ENCODE measurements around the gene DIP2C. TPM values are rescaled to one million over a fixed set of nuclear protein-coding genes. Genes with fewer than 3 reads are reported as not detected.
A peak's percentile ranks its signal among the peaks of the same experiment; 100 is the strongest.

The DIP2C gene
- total RNA-seq, 1 donor from 2014 or later: 3.6 TPM

- ATAC-seq: no peak
Observed at GRCh38 chr10:387593-387891, 301.9 kb downstream of the DIP2C start.

- no peak for ATAC-seq
Observed at GRCh38 chr10:386771-387592, 302.5 kb downstream of the DIP2C start.

- no peak for ATAC-seq
Observed at GRCh38 chr10:385571-386300, 303.7 kb downstream of the DIP2C start.

- ATAC-seq: peak; percentile 28
Observed at GRCh38 chr10:384538-385305, 304.7 kb downstream of the DIP2C start.

- no peak for ATAC-seq
Observed at GRCh38 chr10:383519-383918, 305.9 kb downstream of the DIP2C start.

GRCh38 chr10:381805-382204 is 307.7 kb downstream of the DIP2C start:
- no peak for ATAC-seq

GRCh38 chr10:381346-381745 is 308.1 kb downstream of the DIP2C start:
- ATAC-seq: no peak

- ATAC-seq: no peak
Observed at GRCh38 chr10:380313-380940, 309.0 kb downstream of the DIP2C start.

GRCh38 chr10:378930-379704 is 310.4 kb downstream of the DIP2C start:
- ATAC-seq: no peak

GRCh38 chr10:378230-378929 is 311.1 kb downstream of the DIP2C start:
- ATAC-seq: no peak

- ATAC-seq: no peak
Observed at GRCh38 chr10:377228-377627, 312.2 kb downstream of the DIP2C start.

- ATAC-seq: no peak
Observed at GRCh38 chr10:375815-376505, 313.5 kb downstream of the DIP2C start.

GRCh38 chr10:374354-374753 is 315.1 kb downstream of the DIP2C start:
- no peak for ATAC-seq

GRCh38 chr10:373526-374309 is 315.8 kb downstream of the DIP2C start:
- ATAC-seq: no peak

- ATAC-seq: no peak
Observed at GRCh38 chr10:373015-373414, 316.5 kb downstream of the DIP2C start.

GRCh38 chr10:372566-372965 is 316.9 kb downstream of the DIP2C start:
- ATAC-seq: no peak

- ATAC-seq: peak; percentile 46
Observed at GRCh38 chr10:371515-371914, 318.0 kb downstream of the DIP2C start.

- no peak for ATAC-seq
Observed at GRCh38 chr10:370449-370825, 319.0 kb downstream of the DIP2C start.

GRCh38 chr10:369684-370448 is 319.6 kb downstream of the DIP2C start:
- ATAC-seq: no peak
